WTC11 (cell line): ENCODE measurements around the gene PAIP2B. TPM values are rescaled to one million over a fixed set of nuclear protein-coding genes. Genes with fewer than 3 reads are reported as not detected.

ENCODE experiments used
- ATAC-seq: fragments of 200-7000 bp; cut with Tn5 transposase; 2 replicates; pipeline ENCODE4 v1.10.0; 2021; ENCODE audit warnings: mild to moderate bottlenecking, moderate library complexity
- CTCF ChIA-PET: fragments of 300-600 bp; sonication (Branson Sonifier 250); formaldehyde crosslinking; loops from one replicate; lab custom pipeline; 2021; ENCODE audit warnings: antibody characterized with exemption; lab: Charles Lee
- POLR2A ChIA-PET: fragments of 350-600 bp; sonication (Branson Sonifier 250); formaldehyde crosslinking; loops from one replicate; lab custom pipeline; 2021; ENCODE audit warnings: antibody characterized with exemption; lab: Charles Lee
- DNase-seq: peaks from one replicate; pipeline ENCODE4 v3.0.0; 2021; ENCODE audit warnings: low spot score
- H3K27ac Mint-ChIP-seq: 2 replicates; pipeline ENCODE4 v1.8.0; 2021; ENCODE audit warnings: mixed read lengths
- H3K27me3 Mint-ChIP-seq: 2 replicates; pipeline ENCODE4 v1.8.0; 2021; ENCODE audit warnings: low read depth, mild to moderate bottlenecking, moderate library complexity, mixed read lengths
- H3K36me3 Mint-ChIP-seq: 2 replicates; pipeline ENCODE4 v1.8.0; 2021; ENCODE audit warnings: mixed read lengths
- H3K4me1 Mint-ChIP-seq: 2 replicates; pipeline ENCODE4 v1.8.0; 2022; ENCODE audit warnings: mixed read lengths
- H3K4me3 Mint-ChIP-seq: 2 replicates; pipeline ENCODE4 v1.8.0; 2021; ENCODE audit warnings: mild to moderate bottlenecking, moderate library complexity, mixed read lengths
- H3K9me3 Mint-ChIP-seq: 2 replicates; pipeline ENCODE4 v1.8.0; 2021; ENCODE audit warnings: mixed read lengths
- ERG ChIP-seq: fragments of 250-450 bp; sonication (Bioruptor Pico); IDR thresholded peaks from 2 replicates; pipeline ENCODE4 v1.8.0; 2021; ENCODE audit warnings: mild to moderate bottlenecking
- ETV6 ChIP-seq: sonication (generic); formaldehyde crosslinking; IDR thresholded peaks from 2 replicates; pipeline ENCODE4 v1.8.1; 2022; ENCODE audit warnings: mild to moderate bottlenecking, missing genetic modification reagents
- FOXJ3 ChIP-seq: sonication (generic); formaldehyde crosslinking; IDR thresholded peaks from 2 replicates; pipeline ENCODE4 v1.9.0; 2021; ENCODE audit warnings: missing genetic modification reagents, mild to moderate bottlenecking, borderline replicate concordance
- GABPB1 ChIP-seq: sonication (generic); formaldehyde crosslinking; IDR thresholded peaks from 2 replicates; pipeline ENCODE4 v1.8.1; 2023; ENCODE audit warnings: mild to moderate bottlenecking, missing genetic modification reagents
- RORB ChIP-seq: fragments of 250-450 bp; sonication (Bioruptor Pico); IDR thresholded peaks from 2 replicates; pipeline ENCODE4 v1.9.0; 2021; ENCODE audit warnings: mild to moderate bottlenecking
- TCF7 ChIP-seq: sonication (generic); formaldehyde crosslinking; IDR thresholded peaks from 2 replicates; pipeline ENCODE4 v1.8.0; 2022; ENCODE audit warnings: mild to moderate bottlenecking, low read depth, missing genetic modification reagents, moderate library complexity
- ZNF396 ChIP-seq: fragments of 250-450 bp; sonication (Bioruptor Pico); IDR thresholded peaks from 2 replicates; pipeline ENCODE4 v1.8.0; 2021; ENCODE audit warnings: mild to moderate bottlenecking, moderate library complexity, borderline replicate concordance
- ZNF671 ChIP-seq: fragments of 250-450 bp; sonication (Bioruptor Pico); IDR thresholded peaks from 2 replicates; pipeline ENCODE4 v1.8.0; 2021; ENCODE audit warnings: mild to moderate bottlenecking
- total RNA-seq: library from RNA; stranded (reverse); gene quantifications from 3 replicates; pipeline ENCODE4 v1.2.3, GENCODE V29; 2021
- TF ChIP-seq, protein P1 (sequence below): sonication (generic); formaldehyde crosslinking; IDR thresholded peaks from 2 replicates; pipeline ENCODE4 v1.8.1; 2023; ENCODE audit warnings: mild to moderate bottlenecking, missing genetic modification reagents
- TF ChIP-seq, protein P2 (sequence below): sonication (generic); formaldehyde crosslinking; conservative IDR thresholded peaks from 2 replicates; pipeline ENCODE4 v1.8.1; 2022; ENCODE audit warnings: mild to moderate bottlenecking, missing genetic modification reagents
- TF ChIP-seq, protein P3 (sequence below): sonication (generic); formaldehyde crosslinking; IDR thresholded peaks from 2 replicates; pipeline ENCODE4 v1.8.1; 2023; ENCODE audit warnings: mild to moderate bottlenecking, missing genetic modification reagents, moderate library complexity
- TF ChIP-seq, protein P4 (sequence below): sonication (generic); formaldehyde crosslinking; IDR thresholded peaks from 2 replicates; pipeline ENCODE4 v1.8.0; 2022; ENCODE audit warnings: mild to moderate bottlenecking, missing genetic modification reagents
- TF ChIP-seq, protein P5 (sequence below): sonication (generic); formaldehyde crosslinking; IDR thresholded peaks from 2 replicates; pipeline ENCODE4 v1.8.1; 2022; ENCODE audit warnings: mild to moderate bottlenecking, missing genetic modification reagents, moderate library complexity, borderline replicate concordance
- TF ChIP-seq, protein P6 (sequence below): sonication (generic); formaldehyde crosslinking; IDR thresholded peaks from 2 replicates; pipeline ENCODE4 v1.8.1; 2022; ENCODE audit warnings: missing genetic modification reagents, borderline replicate concordance
- TF ChIP-seq, protein P7 (sequence below): sonication (generic); formaldehyde crosslinking; IDR thresholded peaks from 2 replicates; pipeline ENCODE4 v1.8.1; 2023; ENCODE audit warnings: mild to moderate bottlenecking, missing genetic modification reagents, borderline replicate concordance

The PAIP2B gene
- total RNA-seq, 1 experiment from 2014 or later, result 19.3 TPM

DNA sequence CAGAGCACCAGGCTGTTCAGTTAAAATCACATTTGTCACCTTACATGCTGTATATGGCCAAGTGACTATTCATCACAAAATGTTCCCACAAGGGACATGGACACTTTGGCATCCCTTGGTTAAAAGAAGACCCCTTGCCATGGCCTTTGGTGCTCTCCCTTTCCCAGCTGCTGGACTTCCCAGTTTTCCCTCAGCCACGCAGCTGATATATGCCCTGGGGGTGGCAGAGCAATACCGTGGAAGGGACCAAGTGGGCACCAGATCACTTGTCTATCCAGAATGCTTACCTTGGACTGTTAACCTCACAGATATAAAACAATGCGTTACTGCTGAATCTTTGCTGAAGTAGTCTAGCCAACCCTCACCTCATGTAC, 35.3 kb downstream of the PAIP2B start (continued):
- TF ChIP-seq ERG (CRISPR knock-in tag), result no peak
- TF ChIP-seq, protein P1, sequence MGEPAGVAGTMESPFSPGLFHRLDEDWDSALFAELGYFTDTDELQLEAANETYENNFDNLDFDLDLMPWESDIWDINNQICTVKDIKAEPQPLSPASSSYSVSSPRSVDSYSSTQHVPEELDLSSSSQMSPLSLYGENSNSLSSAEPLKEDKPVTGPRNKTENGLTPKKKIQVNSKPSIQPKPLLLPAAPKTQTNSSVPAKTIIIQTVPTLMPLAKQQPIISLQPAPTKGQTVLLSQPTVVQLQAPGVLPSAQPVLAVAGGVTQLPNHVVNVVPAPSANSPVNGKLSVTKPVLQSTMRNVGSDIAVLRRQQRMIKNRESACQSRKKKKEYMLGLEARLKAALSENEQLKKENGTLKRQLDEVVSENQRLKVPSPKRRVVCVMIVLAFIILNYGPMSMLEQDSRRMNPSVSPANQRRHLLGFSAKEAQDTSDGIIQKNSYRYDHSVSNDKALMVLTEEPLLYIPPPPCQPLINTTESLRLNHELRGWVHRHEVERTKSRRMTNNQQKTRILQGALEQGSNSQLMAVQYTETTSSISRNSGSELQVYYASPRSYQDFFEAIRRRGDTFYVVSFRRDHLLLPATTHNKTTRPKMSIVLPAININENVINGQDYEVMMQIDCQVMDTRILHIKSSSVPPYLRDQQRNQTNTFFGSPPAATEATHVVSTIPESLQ, result no peak
- TF ChIP-seq, protein P2, sequence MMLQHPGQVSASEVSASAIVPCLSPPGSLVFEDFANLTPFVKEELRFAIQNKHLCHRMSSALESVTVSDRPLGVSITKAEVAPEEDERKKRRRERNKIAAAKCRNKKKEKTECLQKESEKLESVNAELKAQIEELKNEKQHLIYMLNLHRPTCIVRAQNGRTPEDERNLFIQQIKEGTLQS (CRISPR knock-in tag), result no peak

GRCh38 chr2:71190656-71191569, 36.0 kb downstream of the PAIP2B start:
- ChIA-PET POLR2A (no interaction called here), CTCF (interaction anchor here (0.7 to 1.2 kb wide), 4 partner anchors 34 to 141 kb away, joined by 4 to 8 read pairs (median 4); partner anchors contain the start of genes PAIP2B and ZNF638)
- Mint-ChIP-seq H3K4me1 (peaks cover 27% of the 10 kb centered on the region), H3K27me3 (no peaks in the 10 kb centered on the region), H3K27ac (no peak overlapping the region), H3K9me3 (peaks cover 11% of the 10 kb centered on the region), H3K4me3 (no peak overlapping the region), H3K36me3 (peaks cover under 1% of the 10 kb centered on the region)
- TF ChIP-seq, protein P3, sequence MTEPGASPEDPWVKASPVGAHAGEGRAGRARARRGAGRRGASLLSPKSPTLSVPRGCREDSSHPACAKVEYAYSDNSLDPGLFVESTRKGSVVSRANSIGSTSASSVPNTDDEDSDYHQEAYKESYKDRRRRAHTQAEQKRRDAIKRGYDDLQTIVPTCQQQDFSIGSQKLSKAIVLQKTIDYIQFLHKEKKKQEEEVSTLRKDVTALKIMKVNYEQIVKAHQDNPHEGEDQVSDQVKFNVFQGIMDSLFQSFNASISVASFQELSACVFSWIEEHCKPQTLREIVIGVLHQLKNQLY (CRISPR knock-in tag), result no peak
- TF ChIP-seq, protein P4, sequence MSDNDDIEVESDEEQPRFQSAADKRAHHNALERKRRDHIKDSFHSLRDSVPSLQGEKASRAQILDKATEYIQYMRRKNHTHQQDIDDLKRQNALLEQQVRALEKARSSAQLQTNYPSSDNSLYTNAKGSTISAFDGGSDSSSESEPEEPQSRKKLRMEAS (CRISPR knock-in tag), result no peak
- TF ChIP-seq, protein P5, sequence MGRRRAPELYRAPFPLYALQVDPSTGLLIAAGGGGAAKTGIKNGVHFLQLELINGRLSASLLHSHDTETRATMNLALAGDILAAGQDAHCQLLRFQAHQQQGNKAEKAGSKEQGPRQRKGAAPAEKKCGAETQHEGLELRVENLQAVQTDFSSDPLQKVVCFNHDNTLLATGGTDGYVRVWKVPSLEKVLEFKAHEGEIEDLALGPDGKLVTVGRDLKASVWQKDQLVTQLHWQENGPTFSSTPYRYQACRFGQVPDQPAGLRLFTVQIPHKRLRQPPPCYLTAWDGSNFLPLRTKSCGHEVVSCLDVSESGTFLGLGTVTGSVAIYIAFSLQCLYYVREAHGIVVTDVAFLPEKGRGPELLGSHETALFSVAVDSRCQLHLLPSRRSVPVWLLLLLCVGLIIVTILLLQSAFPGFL, result no peak
- TF ChIP-seq RORB (CRISPR knock-in tag), result no peak
- no peak for TF ChIP-seq ZNF396
- no peak for TF ChIP-seq ETV6 (CRISPR knock-in tag)
- no peak for TF ChIP-seq GABPB1 (CRISPR knock-in tag)
- TF ChIP-seq, protein P6, sequence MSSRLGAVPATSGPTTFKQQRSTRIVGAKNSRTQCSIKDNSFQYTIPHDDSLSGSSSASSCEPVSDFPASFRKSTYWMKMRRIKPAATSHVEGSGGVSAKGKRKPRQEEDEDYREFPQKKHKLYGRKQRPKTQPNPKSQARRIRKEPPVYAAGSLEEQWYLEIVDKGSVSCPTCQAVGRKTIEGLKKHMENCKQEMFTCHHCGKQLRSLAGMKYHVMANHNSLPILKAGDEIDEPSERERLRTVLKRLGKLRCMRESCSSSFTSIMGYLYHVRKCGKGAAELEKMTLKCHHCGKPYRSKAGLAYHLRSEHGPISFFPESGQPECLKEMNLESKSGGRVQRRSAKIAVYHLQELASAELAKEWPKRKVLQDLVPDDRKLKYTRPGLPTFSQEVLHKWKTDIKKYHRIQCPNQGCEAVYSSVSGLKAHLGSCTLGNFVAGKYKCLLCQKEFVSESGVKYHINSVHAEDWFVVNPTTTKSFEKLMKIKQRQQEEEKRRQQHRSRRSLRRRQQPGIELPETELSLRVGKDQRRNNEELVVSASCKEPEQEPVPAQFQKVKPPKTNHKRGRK (CRISPR knock-in tag), result no peak
- no peak for TF ChIP-seq FOXJ3 (CRISPR knock-in tag)
- TF ChIP-seq ZNF671, result no peak
- TF ChIP-seq, protein P7, sequence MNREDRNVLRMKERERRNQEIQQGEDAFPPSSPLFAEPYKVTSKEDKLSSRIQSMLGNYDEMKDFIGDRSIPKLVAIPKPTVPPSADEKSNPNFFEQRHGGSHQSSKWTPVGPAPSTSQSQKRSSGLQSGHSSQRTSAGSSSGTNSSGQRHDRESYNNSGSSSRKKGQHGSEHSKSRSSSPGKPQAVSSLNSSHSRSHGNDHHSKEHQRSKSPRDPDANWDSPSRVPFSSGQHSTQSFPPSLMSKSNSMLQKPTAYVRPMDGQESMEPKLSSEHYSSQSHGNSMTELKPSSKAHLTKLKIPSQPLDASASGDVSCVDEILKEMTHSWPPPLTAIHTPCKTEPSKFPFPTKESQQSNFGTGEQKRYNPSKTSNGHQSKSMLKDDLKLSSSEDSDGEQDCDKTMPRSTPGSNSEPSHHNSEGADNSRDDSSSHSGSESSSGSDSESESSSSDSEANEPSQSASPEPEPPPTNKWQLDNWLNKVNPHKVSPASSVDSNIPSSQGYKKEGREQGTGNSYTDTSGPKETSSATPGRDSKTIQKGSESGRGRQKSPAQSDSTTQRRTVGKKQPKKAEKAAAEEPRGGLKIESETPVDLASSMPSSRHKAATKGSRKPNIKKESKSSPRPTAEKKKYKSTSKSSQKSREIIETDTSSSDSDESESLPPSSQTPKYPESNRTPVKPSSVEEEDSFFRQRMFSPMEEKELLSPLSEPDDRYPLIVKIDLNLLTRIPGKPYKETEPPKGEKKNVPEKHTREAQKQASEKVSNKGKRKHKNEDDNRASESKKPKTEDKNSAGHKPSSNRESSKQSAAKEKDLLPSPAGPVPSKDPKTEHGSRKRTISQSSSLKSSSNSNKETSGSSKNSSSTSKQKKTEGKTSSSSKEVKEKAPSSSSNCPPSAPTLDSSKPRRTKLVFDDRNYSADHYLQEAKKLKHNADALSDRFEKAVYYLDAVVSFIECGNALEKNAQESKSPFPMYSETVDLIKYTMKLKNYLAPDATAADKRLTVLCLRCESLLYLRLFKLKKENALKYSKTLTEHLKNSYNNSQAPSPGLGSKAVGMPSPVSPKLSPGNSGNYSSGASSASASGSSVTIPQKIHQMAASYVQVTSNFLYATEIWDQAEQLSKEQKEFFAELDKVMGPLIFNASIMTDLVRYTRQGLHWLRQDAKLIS (CRISPR knock-in tag), result no peak
- no peak for TF ChIP-seq TCF7 (CRISPR knock-in tag)
- ATAC-seq, result no peak; the same call in 1 of the 2 replicates
- no peak for DNase-seq
